Motor neuron (in vitro differentiated cells): ENCODE results near the gene SCGB1D4. TPM values are rescaled to one million over a fixed set of nuclear protein-coding genes. Genes with fewer than 3 reads are reported as not detected.
A peak's percentile ranks its signal among the peaks of the same experiment; 100 is the strongest.
"Not testable (repeated sequence)": the region's sequence is repeated elsewhere in the genome, so short reads cannot be mapped to it uniquely, and the experiment has no call there.

Experiments
- ATAC-seq, 8 experiments: fragments of 200-7000 bp; cut with Tn5 transposase; replicated peaks in 6 of 8; 2 replicates each; pipeline ENCODE4 v1.8.0; 2021; ENCODE audit warnings: mild to moderate bottlenecking in 8 of 8, moderate library complexity in 8 of 8
- H3K27ac ChIP-seq, 2 donors: fragments of 250-450 bp; sonication (Bioruptor Pico); 2 replicates each; pipeline ENCODE4 v1.9.0; 2021; ENCODE audit warnings: antibody characterized with exemption in 2 of 2, mild to moderate bottlenecking in 2 of 2, moderate library complexity in 1 of 2
- H3K4me1 ChIP-seq, 2 donors: fragments of 250-450 bp; sonication (Bioruptor Pico); replicated peaks in 1 of 2; 2 replicates each; pipeline ENCODE4 v1.6.1; 2021; ENCODE audit warnings: antibody characterized with exemption in 2 of 2, mild to moderate bottlenecking in 2 of 2, moderate library complexity in 1 of 2
- H3K4me3 ChIP-seq, 5 donors: fragments of 250-450 bp; sonication (Bioruptor Pico); 2 replicates each; pipeline ENCODE4 v1.9.0; 2021; ENCODE audit warnings: antibody characterized with exemption in 5 of 5, mild to moderate bottlenecking in 5 of 5, moderate library complexity in 4 of 5
- WGBS, 10 experiments: fragments of 450-650 bp; shearing (Covaris generic); methylation state at CpG; one replicate each; pipeline ENCODE4 v1.0.0; 2022; 5-methylcytosine and 5-hydroxymethylcytosine counted together
- in situ Hi-C, 9 experiments: fragments of 400-800 bp; cut with MboI; loops; one replicate each; pipeline ENCODE4 v1.15.0; 2021; ENCODE audit warnings: low sequenced_read_pairs in 9 of 9, low pct_unique_long_range_greater_than_20kb in 2 of 9; ENCODE audit not compliant: unreplicated experiment in 9 of 9
- total RNA-seq, 8 experiments: library from RNA; unstranded; fragments of 300-600 nt; gene quantifications; 2 replicates each; pipeline versions ENCODE4 v1.2.3 to v1.2.4, GENCODE V29; 2022

Gene SCGB1D4
- total RNA-seq: not detected

- 23 to 89% (median 54%) methylated on average over 1 to 3 of the region's 7 CpGs; no CpG with 5 or more reads in 6 of the 10 experiments for WGBS, 10 experiments
- Histone ChIP-seq H3K27ac (no peak within 1 kb of the TSS), H3K4me3 (no peak within 1 kb of the TSS), H3K4me1 (no peaks in the 10 kb centered on the region)
- ATAC-seq: no peak
- in situ Hi-C loops: no loop called here
These were observed at the start of gene SCGB1D4 for GRCh38 chr11:62298975-62299374. Gene SCGB1D4, minus strand, starts transcription at chr11:62299075. Its CDS starts 65 bp downstream, at chr11:62299010.

GRCh38 chr11:62345861-62346260, 47.0 kb upstream of the SCGB1D4 start:
- H3K4me1 ChIP-seq: peaks cover 3 to 5% of the 10 kb centered on the region in 2 donors
- no peak overlapping the region for H3K27ac ChIP-seq
- in situ Hi-C loops: no loop called here
- no peak overlapping the region for H3K4me3 ChIP-seq
- 53 to 100% (median 92%) methylated on average over 1 to 5 of the region's 6 CpGs; no CpG with 5 or more reads in 3 of the 10 experiments for WGBS, 10 experiments
- no peak for ATAC-seq

- peaks cover under 1 to 10% of the 10 kb centered on the region in 2 donors for H3K4me1 ChIP-seq
- no peak overlapping the region for H3K27ac ChIP-seq
- in situ Hi-C loops: no loop called here
- ATAC-seq: no peak
- no peak overlapping the region for H3K4me3 ChIP-seq
- 30 to 100% (median 88%) methylated on average over 1 of the region's 1 CpG; no CpG with 5 or more reads in 1 of the 10 experiments for WGBS, 10 experiments
These were observed 45.3 kb upstream of the SCGB1D4 start for GRCh38 chr11:62344210-62344609.

- WGBS, 10 experiments: 76 to 100% (median 87%) methylated on average over 3 to 6 of the region's 7 CpGs; no CpG with 5 or more reads in 1 of the 10 experiments
- in situ Hi-C loops, H3K27ac ChIP-seq, H3K4me3 ChIP-seq, ATAC-seq, H3K4me1 ChIP-seq: not testable (repeated sequence)
These were observed 44.8 kb upstream of the SCGB1D4 start for GRCh38 chr11:62343646-62344190.

GRCh38 chr11:62341588-62341987, 42.7 kb upstream of the SCGB1D4 start:
- in situ Hi-C loops: no loop called here
- no peak for ATAC-seq
- Histone ChIP-seq H3K4me3 (no peak overlapping the region), H3K27ac (no peak overlapping the region), H3K4me1 (peaks cover 3 to 15% of the 10 kb centered on the region in 2 donors)
- 24 to 97% (median 79%) methylated on average over 2 to 4 of the region's 4 CpGs for WGBS, 10 experiments

- 30 to 90% (median 60%) methylated on average over 2 to 5 of the region's 6 CpGs; no CpG with 5 or more reads in 1 of the 10 experiments for WGBS, 10 experiments
- H3K4me3 ChIP-seq: no peak overlapping the region
- no peak overlapping the region for H3K27ac ChIP-seq
- in situ Hi-C loops: no loop called here
- peak in 6 of 8 experiments; percentile 18 to 66 (median 35) for ATAC-seq
- peaks cover 3 to 15% of the 10 kb centered on the region in 2 donors for H3K4me1 ChIP-seq
These were observed 41.5 kb upstream of the SCGB1D4 start for GRCh38 chr11:62340269-62340901.

- 0 to 75% (median 33%) methylated on average over 1 of the region's 1 CpG; no CpG with 5 or more reads in 4 of the 10 experiments for WGBS, 10 experiments
- no peak overlapping the region for H3K27ac ChIP-seq
- peak overlapping the region; percentile 50 to 75 (median 69) for H3K4me3 ChIP-seq
- no peak for ATAC-seq
- in situ Hi-C loops: no loop called here
- peaks cover 3 to 15% of the 10 kb centered on the region in 2 donors for H3K4me1 ChIP-seq
These were observed 39.3 kb upstream of the SCGB1D4 start for GRCh38 chr11:62338218-62338617.

GRCh38 chr11:62337303-62338181, 38.7 kb upstream of the SCGB1D4 start, which contains the start of gene ASRGL1:
Gene ASRGL1, plus strand, starts transcription at chr11:62337448. Its CDS starts 530 bp downstream, at chr11:62337978.
- peak; percentile 85 to 93 (median 90) for ATAC-seq
- 0 to 3% (median 0%) methylated on average over 4 to 26 of the region's 98 CpGs; no CpG with 5 or more reads in 4 of the 10 experiments for WGBS, 10 experiments

GRCh38 chr11:62336949-62337302, 38.1 kb upstream of the SCGB1D4 start:
- peak overlapping the region; percentile 50 to 75 (median 69) for H3K4me3 ChIP-seq
- ATAC-seq, in situ Hi-C loops: not testable (repeated sequence)
- WGBS, 10 experiments: 68 to 94% (median 72%) methylated on average over 1 to 13 of the region's 19 CpGs; no CpG with 5 or more reads in 3 of the 10 experiments
- H3K27ac ChIP-seq: peak overlapping the region in 1 of 2 donors; percentile 71
- peaks cover 3 to 15% of the 10 kb centered on the region in 2 donors for H3K4me1 ChIP-seq

More at GRCh38 chr11:62337303-62338181, 38.7 kb upstream of the SCGB1D4 start, which contains the start of gene ASRGL1:
- H3K27ac ChIP-seq: peak within 1 kb of the TSS; percentile 15 to 71
- peaks cover 3 to 15% of the 10 kb centered on the region in 2 donors for H3K4me1 ChIP-seq
- peak within 1 kb of the TSS; percentile 50 to 75 (median 69) for H3K4me3 ChIP-seq
- in situ Hi-C loops: no loop called here

- Histone ChIP-seq H3K4me1 (peaks cover 3 to 6% of the 10 kb centered on the region in 2 donors), H3K4me3 (no peak overlapping the region), H3K27ac (no peak overlapping the region)
- no peak for ATAC-seq
- 30 to 100% (median 83%) methylated on average over 1 to 5 of the region's 5 CpGs; no CpG with 5 or more reads in 4 of the 10 experiments for WGBS, 10 experiments
- in situ Hi-C loops: no loop called here
These were observed 34.9 kb upstream of the SCGB1D4 start for GRCh38 chr11:62333768-62334167.

GRCh38 chr11:62331264-62331663, 32.4 kb upstream of the SCGB1D4 start:
- H3K4me3 ChIP-seq, ATAC-seq, H3K27ac ChIP-seq, in situ Hi-C loops, H3K4me1 ChIP-seq: not testable (repeated sequence)
- 33 to 89% (median 66%) methylated on average over 1 to 3 of the region's 3 CpGs for WGBS, 10 experiments

- H3K4me1 ChIP-seq, in situ Hi-C loops, H3K27ac ChIP-seq, ATAC-seq, H3K4me3 ChIP-seq: not testable (repeated sequence)
- 59 to 100% (median 92%) methylated on average over 1 to 14 of the region's 14 CpGs; no CpG with 5 or more reads in 1 of the 10 experiments for WGBS, 10 experiments
These were observed 28.7 kb upstream of the SCGB1D4 start for GRCh38 chr11:62327541-62327940.
